Tibial nerve (tissue), 4 donors: ENCODE data around the gene CMKLR1. TPM values are rescaled to one million over a fixed set of nuclear protein-coding genes. Genes with fewer than 3 reads are reported as not detected.

Experiments
- DNase-seq, 2 donors: peaks; one replicate each; pipeline ENCODE4 v3.0.0-alpha.2; 2019; ENCODE audit warnings: low spot score in 2 of 2
- H3K27ac ChIP-seq, 4 donors: fragments of 200-600 bp; sonication (generic) in 3 of 4; one replicate each; pipeline ENCODE4 v1.5.1; 2017 to 2019; ENCODE audit warnings: mild to moderate bottlenecking in 1 of 4
- H3K27me3 ChIP-seq, 2 donors: fragments of 200-600 bp; sonication (generic) in 1 of 2; one replicate each; pipeline versions ENCODE4 v1.5.1 to v1.6.0; 2017 to 2019
- H3K36me3 ChIP-seq, 3 donors: fragments of 200-600 bp; sonication (generic); one replicate each; pipeline ENCODE4 v1.5.1; 2018 to 2019
- H3K4me1 ChIP-seq, 4 donors: fragments of 200-600 bp; sonication (generic) in 3 of 4; one replicate each; pipeline ENCODE4 v1.5.1; 2017 to 2019
- H3K4me3 ChIP-seq, 4 donors: fragments of 200-600 bp; sonication (generic) in 3 of 4; one replicate each; pipeline ENCODE4 v1.5.1; 2017 to 2019; ENCODE audit warnings: mild to moderate bottlenecking in 1 of 4, moderate library complexity in 1 of 4
- H3K9me3 ChIP-seq, 4 donors: fragments of 200-600 bp; sonication (generic) in 3 of 4; one replicate each; pipeline ENCODE4 v1.5.1; 2017 to 2019
- EP300 ChIP-seq, 2 donors: sonication (generic); formaldehyde crosslinking; IDR thresholded peaks; one replicate each; pipeline ENCODE4 v1.6.1; 2017; ENCODE audit warnings: antibody characterized with exemption in 2 of 2, mild to moderate bottlenecking in 1 of 2
- POLR2A ChIP-seq, 2 donors: fragments of 450-650 bp; IDR thresholded peaks; one replicate each; pipeline ENCODE4 v1.6.1; 2017; ENCODE audit warnings: antibody characterized with exemption in 2 of 2, mild to moderate bottlenecking in 2 of 2, moderate library complexity in 2 of 2
- WGBS, 2 donors: methylation state at CpG; one replicate each; pipeline ENCODE4 v1.1.5; 2018; 5-methylcytosine and 5-hydroxymethylcytosine counted together
- total RNA-seq, 4 donors: library from RNA; depleted of rRNA; stranded (reverse); fragments of >200 nt; gene quantifications; one replicate each; pipeline ENCODE4 v1.1.0, GENCODE V29; 2016
- TF ChIP-seq, protein P1 (sequence below), 5 experiments: fragments of 200-600 bp in 3 of 5; fragments of 450-650 bp in 2 of 5; sonication (generic) in 3 of 5; IDR thresholded peaks; one replicate each; pipeline ENCODE4 v1.5.1; 2016 to 2019; ENCODE audit warnings: antibody characterized with exemption in 5 of 5, mild to moderate bottlenecking in 3 of 5, moderate library complexity in 2 of 5

Gene CMKLR1
- total RNA-seq, 4 donors from 2014 or later: 7.1 to 23.2 (median 18.8) TPM

DNA sequence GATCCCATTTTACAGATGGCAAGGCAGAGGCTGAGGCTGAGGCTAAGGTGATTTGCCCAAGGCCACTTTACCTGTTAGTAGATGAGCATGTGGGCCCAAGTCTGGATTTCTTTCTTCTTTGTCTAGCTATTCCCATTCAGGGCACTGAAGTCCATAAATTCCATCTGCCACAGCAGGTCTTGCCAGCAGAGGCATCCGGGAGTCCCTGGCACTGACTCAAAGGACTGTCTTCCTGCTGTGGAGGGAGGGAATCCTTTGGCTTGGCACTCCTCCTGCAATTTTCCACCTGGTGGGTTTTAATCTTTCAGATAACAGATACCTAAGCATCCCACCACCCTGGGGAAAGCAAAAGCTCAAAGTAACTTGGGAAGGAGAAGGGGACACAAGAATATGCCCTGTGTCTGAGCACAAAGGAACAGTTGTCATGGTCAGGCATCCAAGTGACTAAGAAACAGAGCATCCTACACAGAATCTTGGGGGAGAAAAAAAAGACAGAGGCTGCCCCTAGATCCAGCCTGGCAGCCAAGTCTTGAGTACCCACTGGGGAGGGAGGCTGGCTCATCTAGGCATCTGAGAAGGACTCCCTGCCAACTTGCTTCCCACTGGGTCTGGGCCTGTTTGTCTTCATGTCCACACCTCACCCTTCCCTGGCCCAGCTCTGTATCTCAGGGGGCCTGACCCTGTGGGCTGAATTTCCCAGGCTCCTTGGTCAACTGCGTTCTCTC lies 35.6 kb upstream of the CMKLR1 start:
- DNase-seq: no peak
- Histone ChIP-seq H3K27me3 (no peaks in the 10 kb centered on the region), H3K9me3 (peaks cover 0 to 44% (median 0%) of the 10 kb centered on the region in 4 donors), H3K4me1 (no peaks in the 10 kb centered on the region), H3K4me3 (no peak overlapping the region), H3K27ac (no peak overlapping the region), H3K36me3 (no peaks in the 10 kb centered on the region)
- 78 to 83% methylated on average over 2 of the region's 2 CpGs for WGBS, 2 donors
- TF ChIP-seq POLR2A (IDR thresholded peaks at IDR 0.05) (no peak), EP300 (IDR thresholded peaks at IDR 0.05) (no peak)
- TF ChIP-seq, protein P1, sequence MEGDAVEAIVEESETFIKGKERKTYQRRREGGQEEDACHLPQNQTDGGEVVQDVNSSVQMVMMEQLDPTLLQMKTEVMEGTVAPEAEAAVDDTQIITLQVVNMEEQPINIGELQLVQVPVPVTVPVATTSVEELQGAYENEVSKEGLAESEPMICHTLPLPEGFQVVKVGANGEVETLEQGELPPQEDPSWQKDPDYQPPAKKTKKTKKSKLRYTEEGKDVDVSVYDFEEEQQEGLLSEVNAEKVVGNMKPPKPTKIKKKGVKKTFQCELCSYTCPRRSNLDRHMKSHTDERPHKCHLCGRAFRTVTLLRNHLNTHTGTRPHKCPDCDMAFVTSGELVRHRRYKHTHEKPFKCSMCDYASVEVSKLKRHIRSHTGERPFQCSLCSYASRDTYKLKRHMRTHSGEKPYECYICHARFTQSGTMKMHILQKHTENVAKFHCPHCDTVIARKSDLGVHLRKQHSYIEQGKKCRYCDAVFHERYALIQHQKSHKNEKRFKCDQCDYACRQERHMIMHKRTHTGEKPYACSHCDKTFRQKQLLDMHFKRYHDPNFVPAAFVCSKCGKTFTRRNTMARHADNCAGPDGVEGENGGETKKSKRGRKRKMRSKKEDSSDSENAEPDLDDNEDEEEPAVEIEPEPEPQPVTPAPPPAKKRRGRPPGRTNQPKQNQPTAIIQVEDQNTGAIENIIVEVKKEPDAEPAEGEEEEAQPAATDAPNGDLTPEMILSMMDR (IDR thresholded peaks at IDR 0.05): no peak

DNA sequence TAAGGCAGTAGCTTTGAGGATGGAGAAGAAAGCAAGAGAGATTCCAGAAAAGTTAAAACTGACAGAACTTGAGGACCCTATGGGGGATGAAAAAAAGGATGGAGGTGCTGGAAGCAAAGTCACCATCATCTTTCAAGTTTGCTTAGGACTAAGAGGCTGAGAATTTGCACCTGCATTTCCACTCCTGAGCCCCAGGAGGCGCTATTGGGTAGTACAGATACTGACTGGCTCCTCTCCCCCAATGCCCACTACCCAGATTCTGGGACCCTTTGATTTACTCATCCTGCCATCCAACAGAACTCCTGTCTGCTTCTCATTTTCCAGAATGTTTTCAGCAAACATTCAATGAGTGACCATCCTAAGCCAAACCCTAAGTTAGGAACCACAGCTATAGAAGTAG lies 34.0 kb upstream of the CMKLR1 start:
- H3K27me3 ChIP-seq: no peaks in the 10 kb centered on the region
- DNase-seq: no peak
- H3K36me3 ChIP-seq: no peaks in the 10 kb centered on the region
- H3K4me1 ChIP-seq: no peaks in the 10 kb centered on the region
- peaks cover 0 to 40% (median 0%) of the 10 kb centered on the region in 4 donors for H3K9me3 ChIP-seq
- WGBS, 2 donors: 6 to 20% methylated on average over 1 of the region's 1 CpG
- no peak overlapping the region for H3K27ac ChIP-seq
- H3K4me3 ChIP-seq: no peak overlapping the region
- TF ChIP-seq POLR2A (IDR thresholded peaks at IDR 0.05) (no peak), EP300 (IDR thresholded peaks at IDR 0.05) (no peak)
- TF ChIP-seq, protein P1 (IDR thresholded peaks at IDR 0.05): no peak

DNA sequence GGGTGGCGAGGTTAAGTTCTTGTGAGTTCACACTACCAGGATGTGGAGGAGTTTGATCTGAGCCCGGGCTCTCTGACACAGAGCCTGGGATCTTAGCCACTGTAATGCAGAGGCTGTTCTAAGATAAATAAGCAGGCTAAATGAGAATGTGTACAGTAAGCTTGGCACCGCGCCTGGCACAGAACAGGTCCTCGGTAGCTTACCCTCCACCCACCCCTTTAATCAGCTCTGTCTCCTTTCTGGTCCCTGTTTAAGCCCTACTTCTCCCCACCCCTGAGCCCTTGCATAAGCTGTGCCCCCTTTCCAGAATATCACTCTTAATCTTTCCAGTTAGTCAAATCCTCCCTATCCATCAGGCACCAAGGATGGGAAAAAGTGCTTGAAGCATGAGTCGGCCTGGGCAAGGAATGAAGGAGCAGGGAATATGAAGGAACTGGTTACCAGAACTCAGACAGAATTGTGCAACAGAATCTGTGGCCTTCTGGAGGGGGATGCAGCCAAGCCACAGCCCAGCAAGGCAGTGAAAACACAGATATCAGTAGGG lies 32.8 kb upstream of the CMKLR1 start:
- no peak for DNase-seq
- 49 to 67% methylated on average over 6 of the region's 6 CpGs for WGBS, 2 donors
- Histone ChIP-seq H3K36me3 (no peaks in the 10 kb centered on the region), H3K9me3 (peaks cover 0 to 35% (median 0%) of the 10 kb centered on the region in 4 donors), H3K4me3 (no peak overlapping the region), H3K27me3 (no peaks in the 10 kb centered on the region), H3K27ac (no peak overlapping the region), H3K4me1 (no peaks in the 10 kb centered on the region)
- TF ChIP-seq, protein P1 (IDR thresholded peaks at IDR 0.05): no peak
- TF ChIP-seq EP300 (IDR thresholded peaks at IDR 0.05): peak in 1 of 2 donors; percentile 30

DNA sequence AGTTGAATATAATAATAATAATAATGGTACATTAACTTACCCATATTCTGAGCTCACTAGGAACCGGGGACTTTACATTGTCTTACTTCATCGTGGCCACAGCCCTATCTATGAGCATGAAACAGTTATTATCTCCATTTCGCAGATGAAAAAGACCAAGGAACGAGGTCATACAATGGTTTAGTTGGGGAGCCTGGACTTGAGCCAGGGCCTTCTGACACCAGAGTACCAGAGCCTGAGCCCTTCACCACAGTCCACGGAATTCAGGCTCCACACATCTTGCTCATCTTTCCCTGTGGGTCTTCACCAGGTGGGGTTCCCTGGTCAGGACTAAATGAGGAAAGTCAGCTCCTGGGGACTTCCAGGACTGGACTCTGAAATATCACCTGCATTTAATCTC lies 31.3 kb upstream of the CMKLR1 start:
- Histone ChIP-seq H3K27me3 (no peaks in the 10 kb centered on the region), H3K27ac (no peak overlapping the region), H3K4me1 (no peaks in the 10 kb centered on the region), H3K4me3 (no peak overlapping the region), H3K9me3 (peaks cover 0 to 21% (median 0%) of the 10 kb centered on the region in 4 donors), H3K36me3 (no peaks in the 10 kb centered on the region)
- DNase-seq: no peak
- TF ChIP-seq, protein P1 (IDR thresholded peaks at IDR 0.05): no peak
- no peak for TF ChIP-seq EP300 (IDR thresholded peaks at IDR 0.05)
- TF ChIP-seq POLR2A (IDR thresholded peaks at IDR 0.05): no peak
- WGBS, 2 donors: 76 to 87% methylated on average over 5 of the region's 5 CpGs

DNA sequence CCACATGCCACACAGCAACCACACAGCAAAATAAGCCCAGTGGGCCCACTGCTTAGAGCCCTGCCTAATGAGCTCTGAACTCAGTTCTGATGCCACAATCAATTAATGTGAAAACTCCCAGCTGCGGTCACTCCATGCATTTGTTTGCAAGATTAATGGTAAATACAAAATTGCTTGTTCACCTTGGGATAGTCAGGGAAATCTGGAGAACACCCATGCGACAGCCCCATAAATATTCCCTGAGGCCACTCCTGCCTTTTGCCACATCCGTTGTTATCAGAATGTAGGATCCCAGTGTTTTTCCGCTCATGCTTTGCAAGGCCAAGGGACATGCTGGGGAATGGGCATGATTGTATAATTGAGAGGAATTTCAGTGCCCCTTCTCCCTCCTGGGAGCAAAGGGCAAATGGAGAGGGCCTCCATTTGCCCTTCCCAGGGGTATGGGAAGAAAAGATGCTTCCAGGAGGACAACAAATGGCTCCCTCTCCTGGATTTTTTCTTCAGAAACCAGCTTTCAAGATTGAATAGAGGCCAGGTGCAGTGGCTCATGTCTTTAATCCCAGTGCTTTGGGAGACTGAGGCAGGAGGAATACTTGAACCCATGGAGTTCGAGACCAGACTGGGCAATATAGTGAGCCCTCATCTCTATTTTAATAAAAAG lies 30.8 kb upstream of the CMKLR1 start:
- 71 to 80% methylated on average over 5 of the region's 5 CpGs for WGBS, 2 donors
- TF ChIP-seq POLR2A (IDR thresholded peaks at IDR 0.05): no peak
- no peak for TF ChIP-seq EP300 (IDR thresholded peaks at IDR 0.05)
- TF ChIP-seq, protein P1 (IDR thresholded peaks at IDR 0.05): no peak
- Histone ChIP-seq H3K27me3 (no peaks in the 10 kb centered on the region), H3K27ac (no peak overlapping the region), H3K4me1 (no peaks in the 10 kb centered on the region), H3K36me3 (no peaks in the 10 kb centered on the region), H3K4me3 (no peak overlapping the region), H3K9me3 (peaks cover 0 to 16% (median 0%) of the 10 kb centered on the region in 4 donors)
- no peak for DNase-seq
